Choroid plexus epithelial cell (primary cell): Measurements from ENCODE around the gene TMEM45B.
A peak's percentile ranks its signal among the peaks of the same experiment; 100 is the strongest.

ENCODE experiments used
- DNase-seq: peaks from one replicate; pipeline ENCODE4 v3.0.0-alpha.2; 2010; ENCODE audit warnings: low read depth
- H3K4me3 ChIP-seq: 2 replicates; pipeline ENCODE4 v1.5.1; 2011; ENCODE audit warnings: low read depth, mild to moderate bottlenecking, control low read depth, low read length, moderate library complexity
- TF ChIP-seq, protein P1 (sequence below): conservative IDR thresholded peaks from 2 replicates; pipeline ENCODE4 v1.5.1; 2011; ENCODE audit warnings: low read depth, mild to moderate bottlenecking, control low read depth, inconsistent platforms, low read length, moderate library complexity

Gene TMEM45B

DNA sequence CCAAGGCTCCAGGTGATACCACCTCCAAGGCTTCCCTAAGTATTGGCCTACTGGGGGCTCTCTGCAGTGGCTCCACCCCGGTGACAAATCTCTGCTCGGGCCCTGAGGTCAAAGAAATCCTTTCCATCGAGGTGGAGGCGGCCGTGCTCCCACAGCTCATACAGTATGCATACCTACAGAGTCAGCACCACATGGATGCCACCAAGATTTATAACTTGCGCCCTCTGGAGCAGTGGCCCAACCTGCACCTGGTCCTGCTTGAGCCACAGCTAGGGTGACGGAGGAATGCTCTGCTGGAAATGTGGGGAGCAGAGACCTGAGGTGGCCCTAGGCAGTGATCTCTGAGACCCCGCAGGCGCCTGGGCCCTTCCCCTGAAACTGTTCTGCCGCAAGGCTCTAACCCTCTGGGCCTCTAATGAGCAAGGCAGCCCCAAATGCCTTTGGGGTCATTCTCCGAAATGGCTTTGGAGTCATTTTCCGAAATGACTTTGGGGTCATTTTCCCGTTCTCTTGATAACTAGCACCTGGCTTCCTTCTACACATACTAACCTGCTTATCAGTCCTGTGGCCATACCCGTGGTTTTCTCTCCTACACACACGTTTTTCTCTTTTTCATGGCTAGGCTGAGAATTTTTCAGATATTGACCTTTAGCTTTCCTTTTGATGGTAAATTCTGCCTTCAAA lies 33.9 kb downstream of the TMEM45B start:
- no peak overlapping the region for H3K4me3 ChIP-seq
- DNase-seq = no peak
- TF ChIP-seq, protein P1, sequence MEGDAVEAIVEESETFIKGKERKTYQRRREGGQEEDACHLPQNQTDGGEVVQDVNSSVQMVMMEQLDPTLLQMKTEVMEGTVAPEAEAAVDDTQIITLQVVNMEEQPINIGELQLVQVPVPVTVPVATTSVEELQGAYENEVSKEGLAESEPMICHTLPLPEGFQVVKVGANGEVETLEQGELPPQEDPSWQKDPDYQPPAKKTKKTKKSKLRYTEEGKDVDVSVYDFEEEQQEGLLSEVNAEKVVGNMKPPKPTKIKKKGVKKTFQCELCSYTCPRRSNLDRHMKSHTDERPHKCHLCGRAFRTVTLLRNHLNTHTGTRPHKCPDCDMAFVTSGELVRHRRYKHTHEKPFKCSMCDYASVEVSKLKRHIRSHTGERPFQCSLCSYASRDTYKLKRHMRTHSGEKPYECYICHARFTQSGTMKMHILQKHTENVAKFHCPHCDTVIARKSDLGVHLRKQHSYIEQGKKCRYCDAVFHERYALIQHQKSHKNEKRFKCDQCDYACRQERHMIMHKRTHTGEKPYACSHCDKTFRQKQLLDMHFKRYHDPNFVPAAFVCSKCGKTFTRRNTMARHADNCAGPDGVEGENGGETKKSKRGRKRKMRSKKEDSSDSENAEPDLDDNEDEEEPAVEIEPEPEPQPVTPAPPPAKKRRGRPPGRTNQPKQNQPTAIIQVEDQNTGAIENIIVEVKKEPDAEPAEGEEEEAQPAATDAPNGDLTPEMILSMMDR = no peak

DNA sequence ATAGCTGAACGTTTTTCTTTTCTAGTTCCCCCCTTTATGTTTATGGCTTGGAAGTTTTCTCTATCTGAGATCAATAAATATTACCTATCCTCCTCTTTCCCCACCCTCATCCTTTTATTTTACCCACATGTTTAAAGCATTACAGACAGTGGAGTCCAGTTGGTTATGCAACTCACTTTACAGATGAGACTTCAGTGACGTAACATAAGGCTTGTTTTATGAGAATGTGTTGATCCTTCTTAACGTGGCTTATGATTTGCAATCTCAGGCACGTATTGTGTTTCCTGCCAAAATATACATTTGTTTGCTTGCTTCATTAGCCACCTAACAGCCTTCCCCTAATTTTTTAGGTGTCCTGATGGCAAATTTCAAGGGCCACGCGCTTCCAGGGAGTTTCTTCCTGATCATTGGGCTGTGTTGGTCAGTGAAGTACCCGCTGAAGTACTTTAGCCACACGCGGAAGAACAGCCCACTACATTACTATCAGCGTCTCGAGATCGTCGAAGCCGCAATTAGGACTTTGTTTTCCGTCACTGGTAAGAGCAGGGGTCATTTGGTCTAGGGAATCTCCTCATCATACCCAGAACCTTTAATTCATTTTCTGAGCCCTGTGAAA lies 36.6 kb downstream of the TMEM45B start:
- no peak overlapping the region for H3K4me3 ChIP-seq
- DNase-seq = no peak
- TF ChIP-seq, protein P1 = no peak

DNA sequence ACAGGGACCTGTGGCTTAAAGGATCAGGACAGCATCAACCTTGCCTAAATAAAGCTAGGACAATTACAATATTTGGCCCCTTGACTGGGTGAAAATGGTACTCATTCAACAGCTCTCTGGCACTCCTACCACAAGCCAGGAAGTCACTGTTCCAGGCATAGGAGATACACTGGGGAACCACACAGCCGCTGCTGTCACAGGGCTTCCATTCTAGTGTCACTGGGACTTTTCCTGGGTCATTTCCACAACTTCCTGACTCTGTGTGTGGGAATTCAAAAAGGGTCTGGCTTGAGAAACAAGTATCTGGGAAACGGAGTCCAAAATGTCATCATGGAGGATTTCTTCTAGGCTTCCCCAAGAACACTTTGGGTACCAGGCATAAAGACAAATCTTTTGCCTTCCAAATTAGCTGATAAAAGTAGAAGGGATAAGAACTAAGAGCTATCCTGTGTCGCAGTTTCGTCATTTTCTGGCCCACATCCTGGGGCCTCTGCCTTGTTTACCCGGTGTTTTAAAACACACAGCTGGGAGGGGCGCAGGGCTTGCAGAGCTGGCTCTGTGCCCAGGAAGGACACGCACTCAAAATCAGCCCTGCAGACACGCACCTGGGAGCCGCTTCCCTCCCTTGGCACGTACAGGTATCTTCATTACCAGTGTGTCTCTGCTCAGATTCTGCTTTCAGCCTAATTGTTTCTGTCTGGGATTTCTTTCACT lies 38.0 kb downstream of the TMEM45B start:
- no peak overlapping the region for H3K4me3 ChIP-seq
- DNase-seq = peak; percentile 59
- TF ChIP-seq, protein P1 = no peak

DNA sequence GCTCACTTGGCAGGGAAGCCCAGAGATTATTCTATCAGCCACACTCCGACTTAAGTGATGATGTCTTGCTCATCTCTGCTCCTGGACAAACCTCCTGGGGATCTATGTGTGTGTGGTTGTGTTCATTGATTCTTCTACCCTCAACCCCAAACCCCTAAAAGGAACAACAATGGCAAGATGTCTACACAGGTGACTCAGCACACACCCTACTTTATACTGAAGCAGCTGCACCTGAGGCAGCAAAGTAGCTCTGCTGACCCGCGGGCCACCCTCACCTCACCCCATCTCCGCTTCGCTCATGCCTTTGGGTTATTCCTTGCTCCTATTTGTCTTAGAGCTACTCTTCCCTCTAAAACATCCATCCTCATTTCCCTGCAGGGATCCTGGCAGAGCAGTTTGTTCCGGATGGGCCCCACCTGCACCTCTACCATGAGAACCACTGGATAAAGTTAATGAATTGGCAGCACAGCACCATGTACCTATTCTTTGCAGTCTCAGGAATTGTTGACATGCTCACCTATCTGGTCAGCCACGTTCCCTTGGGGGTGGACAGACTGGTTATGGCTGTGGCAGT lies 38.7 kb downstream of the TMEM45B start:
- no peak for DNase-seq
- no peak overlapping the region for H3K4me3 ChIP-seq

DNA sequence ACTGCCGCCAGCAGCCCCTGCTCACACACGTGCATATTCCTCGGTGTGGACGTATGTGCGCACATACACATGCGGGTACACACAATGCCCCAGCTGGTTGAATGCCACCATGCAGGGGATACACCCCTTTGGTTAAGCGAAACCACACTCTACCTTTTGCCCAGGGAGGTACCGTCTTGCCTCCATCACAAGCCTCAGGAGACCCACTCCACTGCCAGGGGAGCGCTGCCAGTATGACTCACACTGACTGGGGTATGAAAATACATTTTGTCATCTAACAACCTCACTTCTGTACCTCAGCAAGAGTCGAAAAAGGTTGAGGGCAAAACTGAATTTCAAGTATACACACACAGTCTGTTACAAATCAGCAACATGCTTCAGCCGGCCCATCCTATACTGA lies 39.4 kb downstream of the TMEM45B start:
- no peak for DNase-seq
- TF ChIP-seq, protein P1 = no peak
- H3K4me3 ChIP-seq = no peak overlapping the region

More for the DNA sequence above, 38.7 kb downstream of the TMEM45B start:
- TF ChIP-seq, protein P1 = no peak

DNA sequence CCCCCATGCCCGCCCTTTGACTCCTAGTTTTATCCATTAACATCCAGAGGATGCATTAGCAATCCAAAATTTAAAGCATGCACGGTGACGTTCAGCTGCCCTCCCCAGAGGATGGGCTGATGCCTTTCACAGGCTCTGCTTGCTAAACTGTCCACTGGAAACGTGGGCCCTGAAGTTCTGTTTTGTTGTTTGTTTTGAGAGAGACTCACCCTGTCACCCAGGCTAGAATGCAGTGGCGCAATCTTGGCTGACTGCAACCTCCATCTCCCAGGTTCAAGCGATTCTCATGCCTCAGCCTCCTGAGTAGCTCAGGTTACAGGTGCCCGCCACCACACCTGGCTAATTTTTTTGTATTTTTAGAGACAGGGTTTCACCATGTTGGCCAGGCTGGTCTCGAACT lies 40.4 kb downstream of the TMEM45B start:
- H3K4me3 ChIP-seq = no peak overlapping the region
- TF ChIP-seq, protein P1 = no peak
- no peak for DNase-seq
